Measurements from ENCODE around the gene KCNQ1OT1.

GRCh38 chr11:2746401-2747247 is 46.8 kb upstream of the KCNQ1OT1 start:
- TF ChIP-seq EZH2 (IDR thresholded peaks at IDR 0.05; ENCODE audit: borderline replicate concordance, low read length), result no peak
- TF ChIP-seq, protein P1, sequence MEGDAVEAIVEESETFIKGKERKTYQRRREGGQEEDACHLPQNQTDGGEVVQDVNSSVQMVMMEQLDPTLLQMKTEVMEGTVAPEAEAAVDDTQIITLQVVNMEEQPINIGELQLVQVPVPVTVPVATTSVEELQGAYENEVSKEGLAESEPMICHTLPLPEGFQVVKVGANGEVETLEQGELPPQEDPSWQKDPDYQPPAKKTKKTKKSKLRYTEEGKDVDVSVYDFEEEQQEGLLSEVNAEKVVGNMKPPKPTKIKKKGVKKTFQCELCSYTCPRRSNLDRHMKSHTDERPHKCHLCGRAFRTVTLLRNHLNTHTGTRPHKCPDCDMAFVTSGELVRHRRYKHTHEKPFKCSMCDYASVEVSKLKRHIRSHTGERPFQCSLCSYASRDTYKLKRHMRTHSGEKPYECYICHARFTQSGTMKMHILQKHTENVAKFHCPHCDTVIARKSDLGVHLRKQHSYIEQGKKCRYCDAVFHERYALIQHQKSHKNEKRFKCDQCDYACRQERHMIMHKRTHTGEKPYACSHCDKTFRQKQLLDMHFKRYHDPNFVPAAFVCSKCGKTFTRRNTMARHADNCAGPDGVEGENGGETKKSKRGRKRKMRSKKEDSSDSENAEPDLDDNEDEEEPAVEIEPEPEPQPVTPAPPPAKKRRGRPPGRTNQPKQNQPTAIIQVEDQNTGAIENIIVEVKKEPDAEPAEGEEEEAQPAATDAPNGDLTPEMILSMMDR (conservative IDR thresholded peaks at IDR 0.05 in 1 of 2, IDR thresholded peaks at IDR 0.05 in 1 of 2; ENCODE audit: extremely low read depth in 1 of 2, insufficient read depth in 1 of 2, low read depth in 1 of 2, low read length in 2 of 2), result no peak

All from mammary epithelial cell (primary cell).